Measurements from ENCODE around the gene SLC43A3.

Gene SLC43A3

DNA sequence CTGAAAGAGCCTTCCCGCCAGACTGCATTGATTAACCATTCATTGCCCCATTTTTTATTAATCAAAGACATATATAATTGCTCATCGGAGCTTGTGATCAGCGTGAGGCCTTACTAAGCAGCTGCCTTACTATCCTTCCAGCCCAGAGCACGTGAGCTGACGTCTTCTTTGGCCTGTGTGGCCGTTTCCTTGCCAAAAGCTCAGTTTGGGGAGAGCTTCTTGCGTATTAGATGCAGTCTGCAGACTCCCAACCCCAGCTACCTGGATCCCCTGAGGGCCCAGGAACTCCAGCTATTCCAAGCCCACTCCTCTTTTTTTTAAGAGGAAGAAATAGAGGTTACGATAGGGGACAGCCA is 784 bp upstream of the SLC43A3 start:
- DNase-seq (ENCODE audit: low read depth) = no peak

DNA sequence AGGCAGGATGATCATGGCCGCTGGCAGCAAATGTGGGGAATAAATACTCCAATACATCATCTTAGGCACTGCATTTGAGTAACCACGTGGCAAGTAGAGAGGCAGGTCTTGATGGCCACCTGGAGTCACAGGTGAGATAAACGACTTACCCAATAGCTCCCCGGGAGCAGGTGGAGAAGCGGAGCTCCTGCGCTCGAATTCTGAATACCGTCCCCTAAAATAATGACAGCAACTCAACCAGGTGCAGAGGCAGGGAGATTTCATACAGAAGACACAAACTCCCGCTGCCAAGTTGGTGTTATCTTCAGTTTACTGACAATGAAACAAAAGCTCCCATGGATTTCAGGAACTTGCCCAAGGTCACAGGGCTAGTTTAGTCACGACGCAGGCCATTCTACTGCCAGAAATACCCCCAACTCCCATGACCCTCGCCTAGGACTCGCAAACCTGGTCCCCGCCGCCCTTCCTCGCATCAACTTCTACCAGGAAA is 437 bp downstream of the SLC43A3 start:
- no peak for DNase-seq (ENCODE audit: low read depth)

DNA sequence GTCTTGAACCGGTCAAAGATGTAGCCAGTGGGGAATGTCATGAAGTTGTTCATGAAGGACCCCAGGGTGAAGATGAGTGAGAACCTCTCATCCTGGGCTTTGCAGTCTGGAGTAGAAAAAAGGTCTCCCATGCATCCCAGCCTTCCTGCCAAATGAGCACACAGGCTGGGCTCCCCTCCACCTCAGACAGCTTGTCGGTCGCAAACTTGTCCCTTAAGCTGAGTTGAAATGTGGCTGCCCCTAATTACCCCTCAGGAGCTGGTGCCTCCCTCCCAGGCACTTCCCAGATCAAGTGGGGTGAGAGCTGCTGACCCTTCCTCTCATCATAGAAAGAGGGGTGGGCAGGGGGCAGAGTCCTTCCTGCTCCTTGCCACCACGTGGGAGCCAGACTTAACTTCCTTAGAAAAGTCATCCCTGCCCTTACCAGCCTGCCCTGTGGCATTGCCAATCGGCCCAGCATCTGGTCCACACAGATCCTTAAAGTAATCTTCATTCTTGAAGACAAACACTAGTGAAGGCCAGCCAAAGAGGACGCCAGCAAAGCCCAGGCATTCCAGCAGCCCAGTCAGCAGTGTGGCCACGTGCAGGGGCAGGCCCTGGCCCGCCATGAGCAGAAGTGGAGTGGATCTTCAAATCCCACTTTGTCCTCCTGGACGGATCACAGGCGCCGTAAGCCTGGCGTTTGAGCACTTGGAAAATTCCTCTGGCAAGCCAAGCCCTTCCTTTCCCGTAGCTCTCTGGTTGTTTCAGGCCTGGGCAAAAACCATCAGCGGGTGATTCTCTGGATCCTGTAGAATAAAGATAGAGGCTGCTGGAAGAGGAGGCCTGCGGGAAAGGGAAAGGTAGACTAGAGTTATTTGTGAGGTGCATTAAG is 1.1 kb downstream of the SLC43A3 start:
- DNase-seq (ENCODE audit: low read depth) = no peak

DNA sequence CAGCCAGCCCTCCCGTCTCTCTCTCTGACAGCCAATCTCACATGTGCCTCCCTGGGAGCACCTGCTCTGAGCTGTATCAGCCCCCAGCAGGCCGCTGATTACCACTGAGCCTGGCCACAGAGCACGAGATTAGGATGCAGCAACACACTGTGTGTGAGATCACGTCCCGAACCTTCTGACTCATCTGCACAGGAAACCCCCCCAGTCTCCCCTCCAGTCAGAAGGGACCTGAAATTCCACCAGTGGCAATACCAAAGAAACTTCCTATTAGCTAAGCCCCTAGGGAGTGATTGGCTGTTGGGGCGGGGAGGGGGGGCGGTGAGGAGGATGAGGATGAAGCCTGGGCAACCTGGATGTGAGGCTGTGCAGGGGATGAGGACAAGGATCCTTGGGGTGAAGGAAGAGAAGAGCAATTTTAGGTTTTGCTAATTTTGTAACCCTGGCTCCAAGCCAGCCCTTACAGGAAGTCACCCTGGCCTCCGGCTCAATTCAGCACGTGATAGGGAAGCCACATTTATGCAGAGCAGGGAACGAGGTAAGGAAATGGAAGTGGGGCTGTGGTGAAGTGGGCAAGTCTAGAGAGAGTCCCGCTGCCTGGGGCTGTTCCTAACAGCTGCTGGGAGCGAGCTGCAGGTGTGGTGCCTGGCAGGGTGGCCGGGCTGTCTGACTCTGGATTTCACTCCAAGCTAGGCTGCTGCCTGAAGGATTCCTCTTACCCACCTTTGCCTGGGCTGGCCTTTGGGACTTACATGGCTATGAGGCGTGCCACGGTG is 1.9 kb downstream of the SLC43A3 start:
- DNase-seq (ENCODE audit: low read depth) = peak; percentile 50

DNA sequence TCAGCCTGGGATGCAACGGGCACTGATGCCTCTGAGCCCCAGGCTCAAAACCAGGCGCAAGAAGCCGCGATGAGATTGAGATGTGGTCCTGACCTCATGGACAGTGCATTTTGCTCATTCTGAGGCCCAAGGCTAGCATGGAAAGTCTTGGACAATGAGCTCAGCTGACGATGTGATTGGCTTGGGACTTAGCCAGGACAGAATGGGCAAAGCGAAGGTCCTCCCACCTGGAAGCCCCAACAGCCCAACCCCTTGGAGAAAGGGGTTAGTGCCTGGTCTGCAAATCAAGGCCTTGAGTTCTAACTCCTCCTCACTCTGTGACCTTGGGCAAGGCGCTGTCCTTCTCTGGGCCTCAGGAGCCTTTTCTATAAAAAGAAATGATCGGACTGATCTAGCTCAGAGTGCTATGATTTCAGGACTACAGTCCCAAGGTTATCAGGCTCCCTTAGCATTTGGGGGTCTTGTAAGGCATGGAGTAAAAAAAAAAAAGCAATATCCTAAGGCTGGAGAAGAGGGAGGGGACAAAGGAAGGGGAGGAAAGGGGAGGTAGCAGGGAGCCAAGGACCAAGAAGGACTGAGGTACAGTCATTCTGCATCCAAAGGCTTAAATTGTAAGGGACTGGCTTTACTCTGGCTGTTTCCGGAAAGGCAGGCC is 2.7 kb downstream of the SLC43A3 start:
- DNase-seq (ENCODE audit: low read depth) = no peak

DNA sequence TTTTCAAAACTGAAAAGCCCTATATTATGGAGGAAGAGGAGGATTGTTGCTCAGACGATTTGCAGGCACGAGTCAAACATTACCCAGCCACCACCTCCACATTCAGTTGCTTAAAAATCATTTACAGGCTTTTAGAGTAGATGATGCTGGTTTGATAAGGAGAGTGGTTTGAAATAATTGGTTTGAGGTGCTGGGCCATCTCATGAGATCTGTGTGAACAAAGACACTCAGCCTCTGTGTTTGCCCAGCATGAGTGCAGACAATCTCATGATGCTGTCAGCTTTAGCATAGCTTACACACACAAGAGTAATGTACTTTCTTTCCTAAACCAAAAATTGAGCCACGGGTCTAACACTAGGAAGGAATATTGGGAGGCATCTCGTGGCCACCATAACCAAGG is 4.3 kb downstream of the SLC43A3 start:
- no peak for DNase-seq (ENCODE audit: low read depth)

DNA sequence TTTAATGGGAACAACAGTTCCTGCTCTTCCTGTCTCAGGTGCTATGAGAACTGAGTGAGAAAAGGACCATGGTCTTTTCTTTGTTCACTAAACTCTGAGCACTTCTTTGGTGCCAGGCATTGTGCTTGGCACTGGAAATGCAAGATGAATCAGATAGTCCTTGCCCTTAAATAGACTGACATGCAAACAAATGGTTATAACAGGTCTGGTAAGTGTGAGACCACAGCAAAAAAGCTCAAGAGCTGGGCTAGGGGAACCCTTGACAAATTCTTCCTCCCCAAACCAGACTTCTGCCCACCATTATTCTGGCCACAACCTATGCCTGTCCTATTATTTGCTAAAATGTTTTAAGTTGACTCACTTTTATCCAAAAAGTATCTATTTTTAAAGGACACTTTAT is 5.1 kb downstream of the SLC43A3 start:
- no peak for DNase-seq (ENCODE audit: low read depth)

DNA sequence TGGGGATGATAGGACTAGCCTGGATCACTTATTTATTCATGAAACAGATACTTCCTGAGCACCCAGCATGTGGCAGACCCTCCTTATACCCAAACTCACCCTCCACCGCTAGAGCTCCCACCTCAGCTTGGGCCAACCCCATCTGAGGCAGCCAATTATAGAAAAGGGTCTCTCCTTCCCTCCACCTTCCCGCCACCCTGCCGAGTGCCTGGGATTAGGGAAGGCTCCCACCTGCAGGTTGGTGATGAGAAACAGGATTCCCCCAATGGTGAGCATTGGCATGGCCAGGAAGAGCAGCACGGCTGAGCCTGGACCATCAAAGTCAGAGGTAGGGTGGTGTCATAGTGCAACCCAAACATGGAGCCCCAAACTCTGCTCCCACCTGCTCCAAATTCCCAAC is 5.9 kb downstream of the SLC43A3 start:
- no peak for DNase-seq (ENCODE audit: low read depth)

DNA sequence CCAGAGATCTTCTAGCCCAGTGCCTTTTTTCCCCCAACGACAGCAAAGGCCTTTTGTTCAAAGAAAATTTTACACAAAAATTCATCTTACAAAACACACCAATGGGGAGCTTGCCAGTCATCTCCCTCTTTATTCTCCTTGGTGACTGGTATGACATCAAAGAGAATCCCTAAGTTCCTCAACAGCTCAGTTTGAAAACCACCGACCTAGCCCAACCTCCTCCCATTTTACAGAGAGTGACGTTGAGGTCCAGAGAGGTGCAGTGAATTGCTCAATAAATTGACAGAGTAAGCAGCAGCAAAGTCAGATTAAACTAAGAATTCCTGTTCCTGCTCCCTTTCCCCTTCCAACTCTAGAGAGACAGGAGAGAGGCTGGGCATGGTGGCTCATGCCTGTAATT is 7.8 kb downstream of the SLC43A3 start:
- DNase-seq (ENCODE audit: low read depth) = no peak

DNA sequence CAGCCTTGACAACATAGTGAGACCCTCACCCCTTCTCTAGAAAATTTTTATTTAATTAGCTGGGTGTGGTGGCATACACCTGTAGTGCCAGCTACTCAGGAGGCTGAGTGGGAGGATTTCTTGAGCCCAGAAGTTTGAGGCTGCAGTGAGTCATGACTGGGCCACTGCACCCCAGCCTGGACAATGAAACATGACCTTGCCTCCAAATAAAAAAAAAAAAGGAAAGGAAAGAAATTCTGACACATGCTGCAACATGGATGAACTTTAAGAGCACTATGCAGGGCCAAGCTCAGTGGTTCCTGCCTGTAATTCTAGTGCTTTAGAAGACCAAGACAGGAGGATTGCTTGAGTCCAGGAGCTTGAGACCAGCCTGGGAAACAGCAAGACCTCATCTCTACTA is 8.8 kb downstream of the SLC43A3 start:
- no peak for DNase-seq (ENCODE audit: low read depth)

DNA sequence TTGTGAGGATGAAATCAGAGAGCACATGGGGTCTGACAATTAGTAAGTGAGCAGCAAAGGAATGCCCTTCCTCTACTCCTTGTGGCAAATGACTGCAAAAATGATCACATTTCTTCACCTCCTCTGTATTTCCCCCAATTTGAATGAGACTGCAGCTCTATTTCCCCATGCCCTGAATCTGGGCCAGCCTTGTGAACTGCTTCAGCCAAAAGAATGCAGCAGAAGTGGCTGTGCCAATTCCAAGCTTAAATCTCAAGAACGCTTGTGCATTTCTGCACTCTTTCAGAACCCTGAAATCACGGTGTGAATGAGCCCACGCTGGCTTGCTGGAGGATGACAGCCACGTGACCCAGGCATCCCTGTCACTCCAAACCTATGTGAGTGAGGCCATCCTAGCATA is 9.9 kb downstream of the SLC43A3 start:
- DNase-seq (ENCODE audit: low read depth) = no peak

DNA sequence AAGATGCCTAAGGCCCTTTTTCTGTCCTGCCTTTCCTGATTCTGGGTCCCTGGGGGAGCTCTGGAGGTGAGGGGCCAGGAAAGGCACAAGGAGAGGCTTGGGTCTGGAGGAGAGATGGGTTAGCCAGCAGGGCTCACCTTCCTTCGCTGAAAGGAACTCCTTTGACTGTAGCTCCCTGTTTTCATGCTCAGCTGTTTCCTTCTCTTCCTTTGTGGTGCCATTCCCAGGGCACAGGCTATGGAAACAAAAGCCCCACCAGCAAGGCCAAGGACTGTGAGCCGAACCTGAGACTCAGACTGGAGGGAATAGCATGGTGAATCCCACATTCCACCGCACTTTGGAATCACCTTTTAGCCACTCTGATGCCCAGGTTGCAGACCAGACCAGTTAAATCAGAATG is 10.5 kb downstream of the SLC43A3 start:
- no peak for DNase-seq (ENCODE audit: low read depth)

DNA sequence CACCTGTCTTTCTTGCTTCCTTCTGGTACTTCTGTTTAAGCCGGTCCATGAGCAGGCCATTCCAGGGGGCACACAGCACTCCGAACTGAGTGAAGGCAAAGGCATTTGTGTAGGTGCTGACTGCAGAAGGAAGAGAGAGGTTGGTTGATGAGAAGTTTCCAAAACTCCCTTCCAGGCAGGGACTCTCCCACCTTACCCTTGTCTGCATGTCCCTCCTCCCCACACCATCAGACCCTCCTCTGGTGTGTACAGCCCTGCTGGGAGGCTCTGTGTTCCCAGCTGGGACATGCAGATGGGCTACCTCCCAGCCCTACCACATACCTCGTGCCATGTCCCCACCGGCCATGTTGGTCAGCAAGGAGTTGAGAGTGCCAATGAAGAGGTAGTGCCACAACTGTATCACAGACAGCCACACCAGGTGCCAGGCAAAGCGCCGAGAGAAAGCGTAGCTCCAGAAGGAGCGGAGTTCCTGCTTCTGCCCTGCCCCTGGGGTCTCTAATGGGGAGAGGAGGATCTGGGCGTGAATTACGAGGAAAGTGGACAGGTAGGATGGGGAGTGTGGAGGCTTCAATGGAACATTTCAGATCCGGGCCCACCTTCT is 12.2 kb downstream of the SLC43A3 start:
- DNase-seq (ENCODE audit: low read depth) = no peak

DNA sequence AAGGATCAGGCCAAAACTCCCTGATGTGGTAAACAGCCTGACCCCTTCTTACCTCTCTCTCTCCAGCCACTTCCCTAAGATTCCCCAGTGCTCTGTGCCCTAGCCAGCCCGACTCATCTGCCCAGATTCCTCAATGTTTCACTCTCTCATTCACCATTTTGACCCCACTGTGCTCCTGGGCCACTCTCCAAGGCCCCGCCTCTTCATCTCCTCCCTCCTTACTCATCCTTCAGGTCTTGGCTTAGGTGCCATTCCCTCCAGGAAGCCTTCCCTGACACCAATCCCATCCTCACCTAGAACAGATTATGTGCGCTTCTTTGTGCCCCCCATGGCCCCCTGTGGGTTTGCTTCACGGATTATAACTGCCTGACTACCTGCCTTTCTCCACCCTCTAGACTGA is 13.2 kb downstream of the SLC43A3 start:
- no peak for DNase-seq (ENCODE audit: low read depth)

DNA sequence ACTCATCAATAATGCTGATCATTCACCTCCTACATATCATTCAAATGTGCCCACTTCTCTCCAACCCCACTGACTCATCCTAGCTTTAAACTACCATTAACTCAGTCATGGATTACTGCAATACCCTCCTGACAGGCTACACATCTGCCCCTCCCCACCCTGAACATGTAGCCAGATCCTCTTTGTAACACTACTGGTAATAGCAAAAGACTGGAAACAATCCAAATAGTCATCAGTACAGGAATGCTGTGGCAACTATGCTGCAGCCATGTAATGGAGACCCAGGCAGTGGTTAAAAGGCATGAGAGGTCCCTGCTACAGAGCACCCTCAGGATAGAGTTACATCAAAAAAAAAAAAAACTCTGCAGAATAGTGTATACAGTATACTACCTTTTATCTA is 16.6 kb downstream of the SLC43A3 start:
- no peak for DNase-seq (ENCODE audit: low read depth)

DNA sequence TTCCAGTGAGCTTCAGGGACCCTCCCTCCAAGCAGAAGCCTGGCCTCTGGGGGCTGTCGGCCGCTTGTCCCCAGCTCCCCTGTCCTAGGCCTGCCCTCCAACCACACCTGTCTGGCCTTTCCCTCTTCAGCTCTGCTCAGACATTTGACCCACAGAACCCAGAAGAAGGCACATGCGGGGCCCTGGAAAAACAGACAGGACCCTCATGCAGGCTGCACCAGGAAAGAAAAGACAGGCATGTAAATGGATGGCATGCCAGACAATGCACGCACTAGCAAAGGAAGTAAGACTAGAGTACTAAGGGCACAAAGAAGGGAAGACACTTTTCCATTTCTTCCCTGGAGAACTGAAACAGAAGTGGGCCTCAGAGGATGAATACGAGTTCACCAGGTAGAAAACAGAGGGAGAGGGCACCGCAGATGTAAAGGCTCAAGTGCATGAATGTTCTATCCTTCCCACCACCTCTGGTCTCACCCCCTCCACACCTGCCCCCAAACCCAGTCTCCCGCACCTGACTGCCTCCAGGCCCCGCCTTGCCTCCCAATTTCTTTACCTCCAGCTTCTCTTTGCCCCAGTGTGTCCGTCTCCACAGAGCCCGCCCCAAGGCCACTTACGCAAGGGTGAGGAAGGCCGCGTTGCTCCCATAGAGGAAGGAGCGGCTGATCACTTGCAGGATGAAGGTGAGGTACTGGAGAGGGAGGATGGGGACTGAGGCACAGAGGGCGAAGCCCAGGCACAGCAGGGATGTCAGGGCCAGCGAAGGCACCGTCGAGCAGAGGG is 17.4 kb downstream of the SLC43A3 start:
- DNase-seq (ENCODE audit: low read depth) = no peak

DNA sequence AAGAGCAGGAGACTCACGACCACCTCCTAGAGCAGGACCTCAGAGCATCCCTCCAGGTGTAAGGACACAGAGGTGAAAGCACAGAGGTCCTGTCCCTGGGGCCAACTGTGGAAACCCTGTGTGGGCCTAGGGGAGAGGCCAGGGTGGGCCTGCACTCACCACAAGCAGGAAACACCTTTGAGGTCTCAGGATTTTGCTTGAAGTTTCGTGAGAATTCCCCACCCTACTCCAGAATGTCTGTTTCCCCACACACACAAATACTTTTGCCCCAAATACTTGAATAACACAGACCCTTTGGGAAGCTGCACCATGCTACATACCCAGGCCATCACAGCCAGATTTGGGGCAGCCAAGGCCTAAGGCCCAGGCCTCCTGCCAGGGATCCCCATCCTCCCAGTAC is 18.1 kb downstream of the SLC43A3 start:
- DNase-seq (ENCODE audit: low read depth) = no peak

DNA sequence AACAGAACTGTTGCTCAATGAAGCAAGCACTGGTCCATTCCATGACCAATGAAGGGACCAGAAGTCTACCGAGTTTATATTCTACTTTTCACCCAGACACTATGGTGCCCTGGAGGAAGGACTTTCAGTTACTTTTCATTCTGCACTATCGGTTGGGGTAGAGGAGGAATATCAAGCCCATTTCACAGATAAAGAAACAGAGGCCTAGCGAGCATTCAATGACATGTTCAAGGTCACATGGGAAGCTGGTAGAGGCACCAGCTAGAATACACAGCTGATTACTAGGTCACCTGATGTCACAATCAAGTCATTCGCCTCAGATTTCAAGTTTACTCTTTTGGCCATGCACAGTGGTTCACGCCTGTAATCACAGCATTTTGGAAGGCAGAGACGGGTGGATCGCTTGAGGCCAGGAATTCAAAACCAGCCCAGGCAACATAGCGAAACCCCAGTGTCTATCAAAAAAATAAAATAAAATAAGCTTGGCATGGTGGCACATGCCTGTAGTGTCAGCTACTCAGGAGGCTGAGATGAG is 18.9 kb downstream of the SLC43A3 start:
- no peak for DNase-seq (ENCODE audit: low read depth)

DNA sequence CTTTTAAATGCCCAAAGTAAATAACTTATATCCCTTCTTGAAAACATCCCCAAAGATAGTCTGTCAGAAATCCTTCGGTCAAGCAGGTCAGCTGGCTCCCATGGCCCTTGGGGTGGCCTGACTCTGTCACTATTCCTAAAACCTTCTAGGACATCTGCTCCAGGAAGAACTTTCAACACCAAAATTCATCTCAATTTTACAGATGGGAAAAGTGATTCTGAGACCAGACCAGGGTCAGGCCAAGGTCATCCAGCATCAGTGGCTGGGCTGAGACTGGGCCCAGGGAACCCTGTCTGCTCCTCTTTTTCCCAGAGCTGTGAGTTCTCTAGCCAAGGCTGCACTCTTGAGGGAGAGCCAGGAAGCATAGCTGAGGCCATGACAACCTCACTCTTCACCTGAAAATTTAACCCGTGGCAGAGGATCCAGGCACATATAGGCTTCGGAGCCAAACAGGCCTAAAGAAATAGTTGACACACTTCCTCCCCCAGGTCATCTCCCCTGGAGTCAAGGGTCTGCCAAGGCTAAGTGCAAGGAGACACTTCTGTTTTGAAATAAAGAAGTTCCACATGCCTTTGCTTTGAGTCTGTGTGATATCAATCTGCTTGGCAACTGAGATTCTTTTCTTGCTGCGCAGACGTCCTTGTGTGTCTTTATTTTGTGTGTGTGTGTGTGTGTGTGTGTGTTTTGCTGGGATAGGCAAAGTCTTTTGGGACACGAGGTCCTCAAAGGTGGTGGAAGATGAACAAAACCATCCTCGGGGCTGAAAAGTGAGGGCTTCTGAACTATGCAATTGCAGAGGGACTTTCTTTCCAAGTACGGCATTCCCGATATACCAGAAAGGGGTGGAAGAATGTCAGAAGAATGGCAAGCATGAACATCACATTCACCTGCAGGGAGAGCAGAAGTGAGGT is 19.7 kb downstream of the SLC43A3 start:
- DNase-seq (ENCODE audit: low read depth) = no peak

DNA sequence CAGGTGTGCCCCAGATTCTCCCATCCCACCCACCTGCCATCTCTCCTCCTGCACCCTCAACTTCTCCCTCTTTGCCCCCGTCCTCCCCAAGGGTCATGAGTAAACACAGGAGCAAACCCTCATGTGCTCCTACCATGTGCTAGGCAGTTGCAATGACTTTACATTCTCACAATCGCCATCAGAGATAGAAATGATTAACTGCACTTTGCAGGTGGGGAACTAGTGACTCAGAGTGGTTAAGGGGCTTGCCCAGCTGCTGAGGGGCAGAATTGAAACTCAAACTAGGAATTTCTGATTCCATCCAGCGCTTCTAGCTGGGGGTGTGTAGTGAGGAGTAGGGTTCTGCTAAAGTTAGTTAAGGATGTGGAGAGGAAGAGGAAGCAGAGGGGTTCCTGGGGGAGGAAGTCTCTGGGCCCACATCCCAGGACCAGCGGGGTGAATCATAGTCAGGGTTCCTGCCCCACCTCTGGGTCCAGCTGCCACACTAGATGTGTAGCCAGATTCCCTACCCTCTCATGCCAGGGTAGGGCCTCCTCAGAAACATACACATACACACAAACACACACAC is 20.5 kb downstream of the SLC43A3 start:
- no peak for DNase-seq (ENCODE audit: low read depth)
